ENCODE measurements around the gene IARS1. TPM values are rescaled to one million over a fixed set of nuclear protein-coding genes. Genes with fewer than 3 reads are reported as not detected.

The IARS1 gene
- total and polyA plus RNA-seq, 2 of the 8 experiments (the other 6 are each of a cell fraction or from before 2014, with no cell fraction given), result 74.9 to 243 TPM

DNA sequence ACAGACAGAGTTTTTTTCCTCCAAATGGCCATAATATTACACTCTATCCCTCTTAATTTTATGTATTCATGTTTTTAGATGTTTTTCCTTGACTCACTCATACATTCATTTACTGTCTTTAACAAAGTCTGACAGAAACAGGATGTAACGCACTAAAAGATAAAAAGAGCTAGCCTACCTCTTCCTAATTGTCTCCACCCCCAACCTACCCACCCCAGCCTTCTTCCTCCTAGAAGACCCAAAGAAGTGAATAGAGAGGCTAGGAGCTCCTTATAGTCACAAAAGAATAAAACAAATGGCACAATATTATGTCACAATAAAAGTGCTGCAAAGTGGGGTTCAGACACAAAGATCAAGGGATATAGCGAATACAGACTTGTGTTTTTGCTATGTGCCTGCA, 30.9 kb upstream of the IARS1 start (continued):
- TF ChIP-seq RAD21 (IDR thresholded peaks at IDR 0.05 in 1 of 2, conservative IDR thresholded peaks at IDR 0.05 in 1 of 2; ENCODE audit: low read depth in 2 of 2, low read length in 2 of 2) (no peak), SP2 (IDR thresholded peaks at IDR 0.05; ENCODE audit: low read length) (no peak), BRCA1 (IDR thresholded peaks at IDR 0.05; ENCODE audit: low read depth, low read length) (no peak)
